ENCODE results near the gene NLK. TPM values are rescaled to one million over a fixed set of nuclear protein-coding genes. Genes with fewer than 3 reads are reported as not detected.
"Not testable (repeated sequence)": the region's sequence is repeated elsewhere in the genome, so short reads cannot be mapped to it uniquely, and the experiment has no call there.

NLK gene
- total and polyA plus RNA-seq, 2 donors (not counting 1 experiment from before 2014, with no cell fraction given) = 14.4 to 16.1 TPM

- Histone ChIP-seq H2AFZ (ENCODE audit: low read length) (no peak overlapping the region), H3K9me3 (ENCODE audit: control insufficient read depth, insufficient read depth, low read depth, low read length) (no peaks in the 10 kb centered on the region), H3K4me2 (ENCODE audit: extremely low read depth, insufficient read depth, low read length) (no peak overlapping the region)
Measured at GRCh38 chr17:28211811-28212210, 169.3 kb downstream of the NLK start.

DNA sequence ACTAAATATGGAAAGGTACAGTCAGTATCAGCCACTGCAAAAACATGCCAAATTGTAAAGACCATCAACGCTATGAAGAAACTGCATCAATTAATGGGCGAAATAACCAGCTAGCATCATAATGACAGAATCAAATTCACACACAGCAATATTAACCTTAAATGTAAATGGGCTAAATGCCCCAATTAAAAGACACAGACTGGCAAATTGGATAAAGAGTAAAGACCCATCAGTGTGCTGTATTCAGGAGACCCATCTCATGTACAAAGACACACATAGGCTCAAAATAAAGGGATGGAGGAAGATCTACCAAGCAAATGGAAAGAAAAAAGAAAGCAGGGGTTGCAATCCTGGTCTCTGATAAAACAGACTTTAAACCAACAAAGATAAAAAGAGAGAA is 171.1 kb downstream of the NLK start:
- H2AFZ ChIP-seq (ENCODE audit: low read length); H3K4me2 ChIP-seq (ENCODE audit: extremely low read depth, insufficient read depth, low read length); H3K4me3 ChIP-seq (replicated peaks in 1 of 4; ENCODE audit: control extremely low read depth in 1 of 4, insufficient read depth in 1 of 4, low read depth in 3 of 4, low read length in 4 of 4): not testable (repeated sequence)

More at GRCh38 chr17:28211811-28212210, 169.3 kb downstream of the NLK start:
- Histone ChIP-seq H3K36me3 (ENCODE audit: control insufficient read depth, insufficient read depth, low read length) (no peaks in the 10 kb centered on the region), H3K4me3 (replicated peaks in 1 of 4; ENCODE audit: control extremely low read depth in 1 of 4, insufficient read depth in 1 of 4, low read depth in 3 of 4, low read length in 4 of 4) (no peak overlapping the region), H3K27me3 (ENCODE audit: control insufficient read depth, insufficient read depth, low read length) (no peaks in the 10 kb centered on the region), H3K9ac (ENCODE audit: insufficient read depth, low read length) (no peak overlapping the region), H4K20me1 (ENCODE audit: control insufficient read depth, extremely low read depth, insufficient read depth, low read length) (no peaks in the 10 kb centered on the region), H3K27ac (ENCODE audit: insufficient read depth, low read length) (no peak overlapping the region), H3K4me1 (ENCODE audit: control insufficient read depth, extremely low read depth, insufficient read depth, low read length) (no peaks in the 10 kb centered on the region), H3K79me2 (ENCODE audit: control insufficient read depth, insufficient read depth, low read length) (no peaks in the 10 kb centered on the region)
- DNase-seq (ENCODE audit: low read depth in 2 of 2) = no peak
- TF ChIP-seq, protein P1, sequence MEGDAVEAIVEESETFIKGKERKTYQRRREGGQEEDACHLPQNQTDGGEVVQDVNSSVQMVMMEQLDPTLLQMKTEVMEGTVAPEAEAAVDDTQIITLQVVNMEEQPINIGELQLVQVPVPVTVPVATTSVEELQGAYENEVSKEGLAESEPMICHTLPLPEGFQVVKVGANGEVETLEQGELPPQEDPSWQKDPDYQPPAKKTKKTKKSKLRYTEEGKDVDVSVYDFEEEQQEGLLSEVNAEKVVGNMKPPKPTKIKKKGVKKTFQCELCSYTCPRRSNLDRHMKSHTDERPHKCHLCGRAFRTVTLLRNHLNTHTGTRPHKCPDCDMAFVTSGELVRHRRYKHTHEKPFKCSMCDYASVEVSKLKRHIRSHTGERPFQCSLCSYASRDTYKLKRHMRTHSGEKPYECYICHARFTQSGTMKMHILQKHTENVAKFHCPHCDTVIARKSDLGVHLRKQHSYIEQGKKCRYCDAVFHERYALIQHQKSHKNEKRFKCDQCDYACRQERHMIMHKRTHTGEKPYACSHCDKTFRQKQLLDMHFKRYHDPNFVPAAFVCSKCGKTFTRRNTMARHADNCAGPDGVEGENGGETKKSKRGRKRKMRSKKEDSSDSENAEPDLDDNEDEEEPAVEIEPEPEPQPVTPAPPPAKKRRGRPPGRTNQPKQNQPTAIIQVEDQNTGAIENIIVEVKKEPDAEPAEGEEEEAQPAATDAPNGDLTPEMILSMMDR (conservative IDR thresholded peaks at IDR 0.05 in 1 of 2, IDR thresholded peaks at IDR 0.05 in 1 of 2; ENCODE audit: low read depth in 1 of 2, low read length in 2 of 2) = no peak
- TF ChIP-seq EZH2 (IDR thresholded peaks at IDR 0.05; ENCODE audit: low read length, missing control alignments) = no peak

GRCh38 chr17:28216052-28216451 is 173.6 kb downstream of the NLK start:
- no peak overlapping the region for H3K9ac ChIP-seq (ENCODE audit: insufficient read depth, low read length)
- no peak overlapping the region for H3K4me3 ChIP-seq (replicated peaks in 1 of 4; ENCODE audit: control extremely low read depth in 1 of 4, insufficient read depth in 1 of 4, low read depth in 3 of 4, low read length in 4 of 4)
- DNase-seq (ENCODE audit: low read depth in 2 of 2) = no peak
- H3K9me3 ChIP-seq (ENCODE audit: control insufficient read depth, insufficient read depth, low read depth, low read length) = no peaks in the 10 kb centered on the region
- H3K4me2 ChIP-seq (ENCODE audit: extremely low read depth, insufficient read depth, low read length) = no peak overlapping the region
- TF ChIP-seq, protein P1 (conservative IDR thresholded peaks at IDR 0.05 in 1 of 2, IDR thresholded peaks at IDR 0.05 in 1 of 2; ENCODE audit: low read depth in 1 of 2, low read length in 2 of 2) = no peak
- no peak for TF ChIP-seq EZH2 (IDR thresholded peaks at IDR 0.05; ENCODE audit: low read length, missing control alignments)
- no peaks in the 10 kb centered on the region for H3K36me3 ChIP-seq (ENCODE audit: control insufficient read depth, insufficient read depth, low read length)
- H2AFZ ChIP-seq (ENCODE audit: low read length) = no peak overlapping the region
- no peaks in the 10 kb centered on the region for H3K4me1 ChIP-seq (ENCODE audit: control insufficient read depth, extremely low read depth, insufficient read depth, low read length)
- H3K79me2 ChIP-seq (ENCODE audit: control insufficient read depth, insufficient read depth, low read length) = no peaks in the 10 kb centered on the region
- H3K27me3 ChIP-seq (ENCODE audit: control insufficient read depth, insufficient read depth, low read length) = no peaks in the 10 kb centered on the region
- no peaks in the 10 kb centered on the region for H4K20me1 ChIP-seq (ENCODE audit: control insufficient read depth, extremely low read depth, insufficient read depth, low read length)
- H3K27ac ChIP-seq (ENCODE audit: insufficient read depth, low read length) = no peak overlapping the region

More for the DNA sequence above, 171.1 kb downstream of the NLK start:
- H3K9ac ChIP-seq (ENCODE audit: insufficient read depth, low read length); H3K36me3 ChIP-seq (ENCODE audit: control insufficient read depth, insufficient read depth, low read length); H3K79me2 ChIP-seq (ENCODE audit: control insufficient read depth, insufficient read depth, low read length); H3K27ac ChIP-seq (ENCODE audit: insufficient read depth, low read length); H3K4me1 ChIP-seq (ENCODE audit: control insufficient read depth, extremely low read depth, insufficient read depth, low read length); DNase-seq (ENCODE audit: low read depth in 2 of 2); H4K20me1 ChIP-seq (ENCODE audit: control insufficient read depth, extremely low read depth, insufficient read depth, low read length); H3K9me3 ChIP-seq (ENCODE audit: control insufficient read depth, insufficient read depth, low read depth, low read length); H3K27me3 ChIP-seq (ENCODE audit: control insufficient read depth, insufficient read depth, low read length): not testable (repeated sequence)

Data from fibroblast of lung (primary cell).